H4 (cell line): ENCODE measurements around the gene IRF6. TPM values are rescaled to one million over a fixed set of nuclear protein-coding genes. Genes with fewer than 3 reads are reported as not detected.
A peak's percentile ranks its signal among the peaks of the same experiment; 100 is the strongest.

Experiments used
- DNase-seq: peaks from one replicate; pipeline ENCODE4 v3.0.0-alpha.2; 2015; ENCODE audit warnings: low spot score
- total RNA-seq: library from RNA; depleted of rRNA; stranded (reverse); fragments of >200 nt; shearing (Covaris generic); gene quantifications from 2 replicates; pipeline ENCODE4 v1.2.3, GENCODE V29; 2014

The IRF6 gene
- total RNA-seq, 1 experiment from 2014 or later = not detected

- no peak for DNase-seq
These were observed 15.4 kb downstream of the IRF6 start for GRCh38 chr1:209790286-209791193.

GRCh38 chr1:209789245-209789644 lies 16.7 kb downstream of the IRF6 start:
- DNase-seq = no peak

GRCh38 chr1:209787551-209787950 lies 18.4 kb downstream of the IRF6 start:
- no peak for DNase-seq

GRCh38 chr1:209786146-209786545 lies 19.8 kb downstream of the IRF6 start:
- no peak for DNase-seq

GRCh38 chr1:209785592-209785991 lies 20.4 kb downstream of the IRF6 start:
- no peak for DNase-seq

- DNase-seq = peak; percentile 97
These were observed 21.4 kb downstream of the IRF6 start, which contains the start of gene C1orf74 for GRCh38 chr1:209784265-209785169. Gene C1orf74 (minus strand): TSS chr1:209784559. CDS start chr1:209783634, 925 bp downstream.

- DNase-seq = no peak
These were observed 22.6 kb downstream of the IRF6 start for GRCh38 chr1:209783386-209783785.

GRCh38 chr1:209780268-209780667 lies 25.7 kb downstream of the IRF6 start:
- no peak for DNase-seq

- no peak for DNase-seq
These were observed 27.8 kb downstream of the IRF6 start for GRCh38 chr1:209778102-209778501.

- no peak for DNase-seq
These were observed 28.4 kb downstream of the IRF6 start for GRCh38 chr1:209777587-209777986.

GRCh38 chr1:209775678-209776077 lies 30.3 kb downstream of the IRF6 start:
- no peak for DNase-seq

- no peak for DNase-seq
These were observed 31.4 kb downstream of the IRF6 start for GRCh38 chr1:209774592-209774991.

- no peak for DNase-seq
These were observed 33.8 kb downstream of the IRF6 start for GRCh38 chr1:209772126-209772525.

- DNase-seq = no peak
These were observed 35.1 kb downstream of the IRF6 start for GRCh38 chr1:209770636-209771415.

GRCh38 chr1:209769971-209770370 lies 36.0 kb downstream of the IRF6 start:
- DNase-seq = no peak

- DNase-seq = peak; percentile 40
These were observed 36.6 kb downstream of the IRF6 start for GRCh38 chr1:209769171-209769904.

- no peak for DNase-seq
These were observed 37.6 kb downstream of the IRF6 start for GRCh38 chr1:209768354-209768774.

- DNase-seq = no peak
These were observed 38.2 kb downstream of the IRF6 start for GRCh38 chr1:209767706-209768105.

GRCh38 chr1:209767096-209767495 lies 38.8 kb downstream of the IRF6 start:
- no peak for DNase-seq

GRCh38 chr1:209766051-209766450 lies 39.9 kb downstream of the IRF6 start:
- DNase-seq = no peak
